K562 (cell line): ENCODE results near the gene IQCN. TPM values are rescaled to one million over a fixed set of nuclear protein-coding genes. Genes with fewer than 3 reads are reported as not detected.

Source experiments
- BRD4 ChIP-seq: fragments of 200-600 bp; sonication (generic); IDR thresholded peaks from 2 replicates; pipeline ENCODE4 v1.6.1; 2017; ENCODE audit warnings: inconsistent platforms
- CREB1 ChIP-seq, 2 experiments: sonication (generic) in 1 of 2; formaldehyde crosslinking in 1 of 2; IDR thresholded peaks; 2 replicates each; pipeline versions ENCODE4 v1.6.1 to v1.8.0; 2012 to 2022; ENCODE audit warnings: inconsistent platforms in 1 of 2, mild to moderate bottlenecking in 1 of 2, missing genetic modification reagents in 1 of 2, moderate library complexity in 1 of 2
- CREB3 ChIP-seq: fragments of 450-650 bp; conservative IDR thresholded peaks from 2 replicates; pipeline ENCODE4 v1.6.1; 2016; ENCODE audit warnings: missing genetic modification characterization, low read depth, mild to moderate bottlenecking, missing compliant biosample characterization, moderate library complexity
- FOXA1 ChIP-seq: fragments of 450-650 bp; IDR thresholded peaks from 2 replicates; pipeline ENCODE4 v1.6.1; 2016; ENCODE audit warnings: mild to moderate bottlenecking, borderline replicate concordance
- HDAC3 ChIP-seq: fragments of 450-650 bp; IDR thresholded peaks from 2 replicates; pipeline ENCODE4 v1.6.1; 2018; ENCODE audit warnings: borderline replicate concordance, mild to moderate bottlenecking, moderate library complexity; ENCODE audit not compliant: partially characterized antibody
- HIVEP1 ChIP-seq: fragments of 250-450 bp; sonication (Bioruptor Pico); IDR thresholded peaks from 2 replicates; pipeline ENCODE4 v1.4.0; 2020; ENCODE audit warnings: mild to moderate bottlenecking
- KLF6 ChIP-seq: fragments of 250-450 bp; sonication (Bioruptor Pico); IDR thresholded peaks from 2 replicates; pipeline ENCODE4 v1.4.0; 2020; ENCODE audit warnings: mild to moderate bottlenecking, moderate library complexity, borderline replicate concordance
- MEF2D ChIP-seq: conservative IDR thresholded peaks from 2 replicates; pipeline ENCODE4 v1.6.1; 2016; ENCODE audit warnings: low read depth, missing genetic modification characterization, missing compliant biosample characterization
- MITF ChIP-seq: IDR thresholded peaks from 2 replicates; pipeline ENCODE4 v1.6.1; 2014; ENCODE audit warnings: antibody characterized with exemption
- MXD1 ChIP-seq: fragments of 250-450 bp; sonication (Bioruptor Pico); IDR thresholded peaks from 2 replicates; pipeline ENCODE4 v1.8.0; 2021; ENCODE audit warnings: borderline replicate concordance, mild to moderate bottlenecking, moderate library complexity; ENCODE audit not compliant: poor library complexity, severe bottlenecking
- MYBL2 ChIP-seq, 2 experiments: fragments of 450-650 bp in 1 of 2; sonication (generic) in 1 of 2; formaldehyde crosslinking in 1 of 2; IDR thresholded peaks; 2 replicates each; pipeline versions ENCODE4 v1.6.1 to v1.8.1; 2017 to 2022; ENCODE audit warnings: borderline replicate concordance in 1 of 2, inconsistent platforms in 1 of 2, low read depth in 1 of 2, mild to moderate bottlenecking in 1 of 2, missing genetic modification reagents in 1 of 2, moderate library complexity in 1 of 2
- NCOA1 ChIP-seq: fragments of 450-650 bp; IDR thresholded peaks from 2 replicates; pipeline ENCODE4 v1.6.1; 2016; ENCODE audit warnings: low read depth
- NFIX ChIP-seq: fragments of 250-450 bp; sonication (Bioruptor Pico); IDR thresholded peaks from 2 replicates; pipeline ENCODE4 v1.4.0; 2020; ENCODE audit warnings: low read depth, mild to moderate bottlenecking, moderate library complexity
- PHB2 ChIP-seq: fragments of 450-650 bp; IDR thresholded peaks from 2 replicates; pipeline ENCODE4 v1.6.1; 2017; ENCODE audit warnings: low read depth
- PHF20 ChIP-seq: fragments of 450-650 bp; IDR thresholded peaks from 2 replicates; pipeline ENCODE4 v1.6.1; 2018; ENCODE audit not compliant: partially characterized antibody
- RFX1 ChIP-seq: fragments of 450-650 bp; IDR thresholded peaks from 2 replicates; pipeline ENCODE4 v1.6.1; 2016; ENCODE audit warnings: mild to moderate bottlenecking, moderate library complexity
- SNRNP70 ChIP-seq: fragments of 200-400 bp; formaldehyde crosslinking; optimal IDR thresholded peaks from 2 replicates; pipeline ENCODE3; 2017; ENCODE audit warnings: low read depth, low read length
- STAG1 ChIP-seq: sonication (generic); formaldehyde crosslinking; IDR thresholded peaks from 2 replicates; pipeline ENCODE4 v1.5.0; 2020; ENCODE audit warnings: missing genetic modification reagents, borderline replicate concordance
- U2AF1 ChIP-seq: fragments of 200-400 bp; formaldehyde crosslinking; optimal IDR thresholded peaks from 2 replicates; pipeline ENCODE3; 2017; ENCODE audit warnings: mild to moderate bottlenecking, low read depth, low read length, moderate library complexity
- ZBTB49 ChIP-seq: sonication (generic); formaldehyde crosslinking; IDR thresholded peaks from 2 replicates; pipeline ENCODE4 v1.8.0; 2022; ENCODE audit warnings: missing genetic modification reagents, mild to moderate bottlenecking, borderline replicate concordance
- ZNF408 ChIP-seq: fragments of 250-450 bp; sonication (Bioruptor Pico); IDR thresholded peaks from 2 replicates; pipeline ENCODE4 v1.4.0; 2020; ENCODE audit warnings: low read depth, mild to moderate bottlenecking, moderate library complexity
- ZNF695 ChIP-seq: fragments of 450-650 bp; formaldehyde crosslinking; IDR thresholded peaks from 2 replicates; pipeline ENCODE4 v1.4.0; 2020; ENCODE audit warnings: mild to moderate bottlenecking, moderate library complexity
- ZNF707 ChIP-seq: fragments of 250-450 bp; sonication (Bioruptor Pico); conservative IDR thresholded peaks from 2 replicates; pipeline ENCODE4 v1.8.0; 2022; ENCODE audit warnings: inconsistent platforms, mild to moderate bottlenecking, moderate library complexity
- ZNF75A ChIP-seq: fragments of 450-650 bp; formaldehyde crosslinking; IDR thresholded peaks from 2 replicates; pipeline ENCODE4 v1.4.0; 2020; ENCODE audit warnings: mild to moderate bottlenecking
- polyA plus RNA-seq, 8 experiments: library from polyadenylated mRNA; depleted of rRNA in 4 of 8; stranded (reverse) in 5 of 8; unstranded in 3 of 8; fragments of >200 nt; fragmentation: Nextera tagmentation in 2 of 8; fragmentation: Illumina TruSeq in 1 of 8; extraction: Ambion mirVana in 2 of 8; extraction: Trizol in 1 of 8; gene quantifications; 2 replicates each; pipeline versions ENCODE4 v1.2.1 to v1.2.3, GENCODE V29; 2011 to 2014; ENCODE audit warnings: inconsistent platforms in 1 of 8, missing spikeins in 1 of 8
- total RNA-seq, 7 experiments: library from RNA; depleted of rRNA in 6 of 7; stranded (reverse); fragments of >200 nt in 6 of 7; fragmentation: Illumina TruSeq in 2 of 7; extraction: Trizol in 2 of 7; gene quantifications; 2 replicates each; pipeline versions ENCODE4 v1.2.1 to v1.2.3, GENCODE V29; 2011 to 2021; ENCODE audit warnings: low replicate concordance in 1 of 7

IQCN gene
- total and polyA plus RNA-seq, 9 of the 15 experiments (the other 6 are each of a cell fraction or from before 2014, with no cell fraction given): 0.01 to 0.07 (median 0.04) TPM; not detected in 3

- TF ChIP-seq PHB2 (no peak), MITF (no peak), KLF6 (CRISPR knock-in tag) (no peak), STAG1 (peak; percentile 60), ZNF408 (CRISPR knock-in tag) (no peak), ZNF707 (CRISPR knock-in tag) (no peak), ZBTB49 (CRISPR knock-in tag) (no peak), ZNF75A (CRISPR knock-in tag) (0 out of 2 replicates have a peak, but pooled peaks have one; percentile 13), CREB1 (IDR thresholded peaks at IDR 0.05) (no peak; the same call in 1 of the 2 replicates), CREB1 (CRISPR knock-in tag; IDR thresholded peaks at IDR 0.05) (peak; percentile 76; the same call in 1 of the 2 replicates), BRD4 (no peak), PHF20 (no peak), U2AF1 (no peak), NFIX (CRISPR knock-in tag) (no peak), HIVEP1 (CRISPR knock-in tag) (no peak), ZNF695 (CRISPR knock-in tag) (no peak), MXD1 (CRISPR knock-in tag) (no peak), SNRNP70 (no peak), CREB3 (peak; percentile 90), FOXA1 (no peak), MYBL2 (IDR thresholded peaks at IDR 0.05; ENCODE audit: low read depth) (no peak), MYBL2 (CRISPR knock-in tag; IDR thresholded peaks at IDR 0.05; ENCODE audit: borderline replicate concordance) (no peak), HDAC3 (no peak), NCOA1 (peak; percentile 96), MEF2D (tag) (peak; percentile 61; the same call in 1 of the 2 replicates), RFX1 (no peak)
Observed at GRCh38 chr19:18233224-18233825, 40.9 kb downstream of the IQCN start (continued).
